ENCODE data around the gene GABBR2. TPM values are rescaled to one million over a fixed set of nuclear protein-coding genes. Genes with fewer than 3 reads are reported as not detected.

Gene GABBR2
- total RNA-seq, 1 donor from 2014 or later: 0.84 TPM

GRCh38 chr9:98521141-98521540 is 187.6 kb downstream of the GABBR2 start:
- ATAC-seq: no peak
- no peak for DNase-seq
- Histone ChIP-seq H3K4me1 (no peaks in the 10 kb centered on the region), H3K36me3 (no peaks in the 10 kb centered on the region), H3K4me3 (no peak overlapping the region), H3K9me3 (no peaks in the 10 kb centered on the region), H3K27me3 (peaks cover 3% of the 10 kb centered on the region), H3K27ac (no peak overlapping the region)
- TF ChIP-seq CTCF (IDR thresholded peaks at IDR 0.05): no peak
- intact Hi-C loops (cut with DNase I): no loop called here

- intact Hi-C loops (cut with DNase I): no loop called here
Observed at GRCh38 chr9:98520221-98520960, 188.3 kb downstream of the GABBR2 start.

GRCh38 chr9:98519641-98520040 is 189.1 kb downstream of the GABBR2 start:
- no peak overlapping the region for H3K27ac ChIP-seq
- no peaks in the 10 kb centered on the region for H3K9me3 ChIP-seq
- peaks cover 3% of the 10 kb centered on the region for H3K27me3 ChIP-seq
- TF ChIP-seq CTCF (IDR thresholded peaks at IDR 0.05): no peak
- DNase-seq (no peak), ATAC-seq (no peak)
- intact Hi-C loops (cut with DNase I): no loop called here
- H3K4me1 ChIP-seq: no peaks in the 10 kb centered on the region
- no peaks in the 10 kb centered on the region for H3K36me3 ChIP-seq
- no peak overlapping the region for H3K4me3 ChIP-seq

More at GRCh38 chr9:98520221-98520960, 188.3 kb downstream of the GABBR2 start:
- Histone ChIP-seq H3K9me3 (no peaks in the 10 kb centered on the region), H3K27me3 (peaks cover 3% of the 10 kb centered on the region), H3K27ac (no peak overlapping the region), H3K4me3 (no peak overlapping the region), H3K4me1 (no peaks in the 10 kb centered on the region), H3K36me3 (no peaks in the 10 kb centered on the region)
- ATAC-seq: no peak
- DNase-seq: no peak
- TF ChIP-seq CTCF (IDR thresholded peaks at IDR 0.05): no peak

- no peak for TF ChIP-seq CTCF (IDR thresholded peaks at IDR 0.05)
- DNase-seq (no peak), ATAC-seq (no peak)
- H3K4me1 ChIP-seq: no peaks in the 10 kb centered on the region
- no peaks in the 10 kb centered on the region for H3K9me3 ChIP-seq
- H3K27ac ChIP-seq: no peak overlapping the region
- H3K27me3 ChIP-seq: peaks cover 3% of the 10 kb centered on the region
- intact Hi-C loops (cut with DNase I): no loop called here
- H3K36me3 ChIP-seq: no peaks in the 10 kb centered on the region
- no peak overlapping the region for H3K4me3 ChIP-seq
Observed at GRCh38 chr9:98518556-98518955, 190.2 kb downstream of the GABBR2 start.

GRCh38 chr9:98517761-98518160 is 191.0 kb downstream of the GABBR2 start:
- H3K4me1 ChIP-seq: no peaks in the 10 kb centered on the region
- TF ChIP-seq CTCF (IDR thresholded peaks at IDR 0.05): no peak
- no peaks in the 10 kb centered on the region for H3K9me3 ChIP-seq
- intact Hi-C loops (cut with DNase I): no loop called here
- H3K27ac ChIP-seq: no peak overlapping the region
- no peak for DNase-seq
- no peak for ATAC-seq
- H3K36me3 ChIP-seq: no peaks in the 10 kb centered on the region
- H3K4me3 ChIP-seq: no peak overlapping the region
- H3K27me3 ChIP-seq: peaks cover 3% of the 10 kb centered on the region
